OCI-LY3 (cell line): ENCODE results near the gene REL.
"Not testable (repeated sequence)": the region's sequence is repeated elsewhere in the genome, so short reads cannot be mapped to it uniquely, and the experiment has no call there.

Experiments
- H2AFZ ChIP-seq: fragments of 200-600, 300-600 bp; shearing (Covaris generic); 2 replicates; pipeline ENCODE4 v1.6.0; 2014; ENCODE audit warnings: antibody characterized with exemption, low read depth, low read length
- H3K27ac ChIP-seq: fragments of 200-600, 300-600 bp; sonication (generic); 2 replicates; pipeline ENCODE4 v1.5.1; 2014; ENCODE audit warnings: mild to moderate bottlenecking, low read length, moderate library complexity, mixed read lengths
- H3K27me3 ChIP-seq: fragments of 200-600, 300-600 bp; sonication (generic); 2 replicates; pipeline ENCODE4 v1.6.1; 2014; ENCODE audit warnings: low read depth, low read length, mixed read lengths
- H3K36me3 ChIP-seq: fragments of 200-600, 300-600 bp; sonication (generic); replicated peaks from 2 replicates; pipeline ENCODE3; 2014; ENCODE audit warnings: low read depth, low read length, mixed read lengths
- H3K4me1 ChIP-seq: fragments of 300-600, 200-600 bp; sonication (generic); 2 replicates; pipeline ENCODE4 v1.6.1; 2014; ENCODE audit warnings: low read length, mixed read lengths
- H3K4me2 ChIP-seq: fragments of 200-600, 300-600 bp; sonication (generic); 2 replicates; pipeline ENCODE4 v1.6.1; 2014; ENCODE audit warnings: low read length, mixed read lengths
- H3K4me3 ChIP-seq: fragments of 300-600, 200-600 bp; sonication (generic); 2 replicates; pipeline ENCODE4 v1.5.1; 2014; ENCODE audit warnings: antibody characterized with exemption, mild to moderate bottlenecking, low read length, moderate library complexity
- H3K79me2 ChIP-seq: fragments of 300-600, 200-600 bp; shearing (Covaris generic); 2 replicates; pipeline ENCODE4 v1.6.1; 2014; ENCODE audit warnings: mild to moderate bottlenecking, low read length, mixed read lengths
- H3K9ac ChIP-seq: fragments of 300-600, 200-600 bp; shearing (Covaris generic); 2 replicates; pipeline ENCODE4 v1.6.0; 2014; ENCODE audit warnings: mild to moderate bottlenecking, low read length, moderate library complexity
- H3K9me3 ChIP-seq: fragments of 200-600, 300-600 bp; shearing (Covaris generic); 2 replicates; pipeline ENCODE4 v1.6.1; 2014; ENCODE audit warnings: low read length, mixed read lengths; ENCODE audit not compliant: insufficient read depth
- H4K20me1 ChIP-seq: fragments of 200-600, 300-600 bp; sonication (generic); 2 replicates; pipeline ENCODE4 v1.6.1; 2016; ENCODE audit warnings: low read length, mixed read lengths; ENCODE audit not compliant: insufficient read depth
- CTCF ChIP-seq: fragments of 200-600, 300-600 bp; sonication (generic); IDR thresholded peaks from 2 replicates; pipeline ENCODE4 v1.5.1; 2014; ENCODE audit warnings: antibody characterized with exemption, low read length, low read depth
- EZH2phosphoT487 ChIP-seq: fragments of 200-600 bp; shearing (Covaris generic); IDR thresholded peaks from 2 replicates; pipeline ENCODE4 v1.6.1; 2018; ENCODE audit warnings: antibody characterized with exemption, mixed run types, low read depth

The REL gene

GRCh38 chr2:60888853-60889252 is 7.5 kb downstream of the REL start:
- no peak overlapping the region for H2AFZ ChIP-seq
- peak overlapping the region; percentile 23 for H3K27ac ChIP-seq
- peaks cover 76% of the 10 kb centered on the region for H4K20me1 ChIP-seq
- TF ChIP-seq EZH2phosphoT487 = no peak
- no peak for TF ChIP-seq CTCF
- H3K36me3 ChIP-seq = peaks cover 32% of the 10 kb centered on the region
- 0 out of 2 replicates have a peak overlapping the region, but pooled peaks have one; percentile 6 for H3K4me3 ChIP-seq
- H3K79me2 ChIP-seq = peaks cover 98% of the 10 kb centered on the region
- peaks cover 61% of the 10 kb centered on the region for H3K4me1 ChIP-seq
- no peaks in the 10 kb centered on the region for H3K9me3 ChIP-seq
- H3K27me3 ChIP-seq = no peaks in the 10 kb centered on the region
- peak overlapping the region; percentile 23 for H3K4me2 ChIP-seq
- H3K9ac ChIP-seq = no peak overlapping the region

- Histone ChIP-seq H4K20me1 (peaks cover 73% of the 10 kb centered on the region), H3K4me2 (peak overlapping the region; percentile 72), H3K4me1 (peaks cover 59% of the 10 kb centered on the region), H3K36me3 (peaks cover 40% of the 10 kb centered on the region), H3K27ac (peak overlapping the region; percentile 69; the same call in 1 of the 2 replicates), H3K4me3 (peak overlapping the region; percentile 48; the same call in 1 of the 2 replicates), H3K79me2 (peaks cover 96% of the 10 kb centered on the region)
- not testable (repeated sequence) for H3K27me3 ChIP-seq, H3K9me3 ChIP-seq, H3K9ac ChIP-seq, H2AFZ ChIP-seq
Measured at GRCh38 chr2:60889581-60890392, 8.4 kb downstream of the REL start.

GRCh38 chr2:60890393-60890707 is 9.0 kb downstream of the REL start:
- H3K9me3 ChIP-seq = no peaks in the 10 kb centered on the region
- peak overlapping the region; percentile 69 for H3K27ac ChIP-seq

GRCh38 chr2:60891180-60891579 is 9.8 kb downstream of the REL start:
- H3K36me3 ChIP-seq = peaks cover 47% of the 10 kb centered on the region
- H3K4me1 ChIP-seq = peaks cover 45% of the 10 kb centered on the region
- H2AFZ ChIP-seq = no peak overlapping the region
- H3K4me3 ChIP-seq = peak overlapping the region; percentile 48
- no peaks in the 10 kb centered on the region for H3K27me3 ChIP-seq
- H3K79me2 ChIP-seq = peaks cover 92% of the 10 kb centered on the region
- H3K9ac ChIP-seq = peak overlapping the region; percentile 18; the same call in 1 of the 2 replicates
- no peaks in the 10 kb centered on the region for H3K9me3 ChIP-seq
- peaks cover 65% of the 10 kb centered on the region for H4K20me1 ChIP-seq
- peak overlapping the region; percentile 72 for H3K4me2 ChIP-seq
- peak overlapping the region; percentile 69 for H3K27ac ChIP-seq
- no peak for TF ChIP-seq EZH2phosphoT487
- no peak for TF ChIP-seq CTCF

More at GRCh38 chr2:60890393-60890707, 9.0 kb downstream of the REL start:
- peak overlapping the region; percentile 72 for H3K4me2 ChIP-seq
- H4K20me1 ChIP-seq = peaks cover 70% of the 10 kb centered on the region
- H3K79me2 ChIP-seq = peaks cover 93% of the 10 kb centered on the region
- H2AFZ ChIP-seq = no peak overlapping the region
- H3K27me3 ChIP-seq = no peaks in the 10 kb centered on the region
- peaks cover 42% of the 10 kb centered on the region for H3K36me3 ChIP-seq
- TF ChIP-seq EZH2phosphoT487 (no peak), CTCF (no peak)
- peaks cover 53% of the 10 kb centered on the region for H3K4me1 ChIP-seq
- H3K9ac ChIP-seq = no peak overlapping the region
- H3K4me3 ChIP-seq = peak overlapping the region; percentile 48
